ENCODE results near the gene AKR1C4.

- TF ChIP-seq PATZ1 (CRISPR knock-in tag; IDR thresholded peaks at IDR 0.05; ENCODE audit: borderline replicate concordance) (no peak), ZNF70 (CRISPR knock-in tag; IDR thresholded peaks at IDR 0.05) (no peak), ZFP30 (CRISPR knock-in tag; IDR thresholded peaks at IDR 0.05) (no peak), RARB (CRISPR knock-in tag; IDR thresholded peaks at IDR 0.05) (no peak), ISL1 (CRISPR knock-in tag; IDR thresholded peaks at IDR 0.05) (no peak), ZNF565 (CRISPR knock-in tag; conservative IDR thresholded peaks at IDR 0.05; ENCODE audit: low read depth) (no peak), ZFP3 (CRISPR knock-in tag; IDR thresholded peaks at IDR 0.05) (no peak), OSR1 (CRISPR knock-in tag; IDR thresholded peaks at IDR 0.05) (no peak), TSHZ2 (CRISPR knock-in tag; IDR thresholded peaks at IDR 0.05) (no peak), ZC3H10 (CRISPR knock-in tag; IDR thresholded peaks at IDR 0.05) (no peak)
Measured at GRCh38 chr10:5183923-5184322, 12.7 kb upstream of the AKR1C4 start.

Data from SK-N-SH treated with all-trans-retinoic acid at 6 μM for 48 hours (cell line).